Activated CD8-positive, alpha-beta T cell treated with anti-CD3 and anti-CD28 coated beads for 36 hours (primary cell): ENCODE measurements around the gene GALK2. TPM values are rescaled to one million over a fixed set of nuclear protein-coding genes. Genes with fewer than 3 reads are reported as not detected.
"Not testable (repeated sequence)": the region's sequence is repeated elsewhere in the genome, so short reads cannot be mapped to it uniquely, and the experiment has no call there.

ENCODE experiments used
- ATAC-seq: fragments of 200-7000 bp; cut with Tn5 transposase; one replicate; pipeline ENCODE4 v1.10.0; 2021; ENCODE audit warnings: mild to moderate bottlenecking, moderate library complexity
- CTCF ChIA-PET: fragments of 350-600 bp; sonication (Branson Sonifier 250); formaldehyde crosslinking; loops from one replicate; lab custom pipeline; 2021; ENCODE audit warnings: antibody characterized with exemption; lab: Charles Lee
- POLR2A ChIA-PET: fragments of 350-600 bp; sonication (Branson Sonifier 250); formaldehyde crosslinking; loops from one replicate; lab custom pipeline; 2021; ENCODE audit warnings: antibody characterized with exemption; lab: Charles Lee
- DNase-seq: peaks from one replicate; pipeline ENCODE4 v3.0.0-alpha.2; 2020
- H3K27ac Mint-ChIP-seq: one replicate; pipeline ENCODE4 v1.8.0; 2021; ENCODE audit warnings: mild to moderate bottlenecking, mixed read lengths
- H3K27me3 Mint-ChIP-seq: one replicate; pipeline ENCODE4 v1.8.0; 2021; ENCODE audit warnings: mixed read lengths
- H3K36me3 Mint-ChIP-seq: one replicate; pipeline ENCODE4 v1.8.0; 2021; ENCODE audit warnings: low read depth, mixed read lengths
- H3K4me1 Mint-ChIP-seq: one replicate; pipeline ENCODE4 v1.8.0; 2021; ENCODE audit warnings: low read depth, mixed read lengths
- H3K4me3 Mint-ChIP-seq: one replicate; pipeline ENCODE4 v1.8.0; 2021; ENCODE audit warnings: mild to moderate bottlenecking, moderate library complexity, mixed read lengths
- H3K9me3 Mint-ChIP-seq: one replicate; pipeline ENCODE4 v1.8.0; 2021; ENCODE audit warnings: mixed read lengths
- CTCF ChIP-seq: fragments of 200-600 bp; IDR thresholded peaks from one replicate; pipeline ENCODE4 v1.8.0; 2022; ENCODE audit warnings: antibody characterized with exemption, mild to moderate bottlenecking
- intact Hi-C: fragments of 100-400 bp; cut with micrococcal nuclease; formaldehyde crosslinking; loops from one replicate; pipeline ENCODE4 v1.10.0; 2022
- total RNA-seq, 2 experiments: library from RNA; stranded (reverse); gene quantifications; one replicate each; pipeline ENCODE4 v1.2.3, GENCODE V29; 2021

GALK2 gene
- total RNA-seq, 2 experiments from 2014 or later: 26.8 to 27.5 TPM

GRCh38 chr15:49191892-49192291 is 21.8 kb downstream of the GALK2 start:
- CTCF ChIA-PET: interaction anchor here (0.5 kb wide), 1 partner anchor 216 kb away, joined by 3 read pairs; no protein-coding TSS in a partner anchor
- intact Hi-C loops: no loop called here
- Mint-ChIP-seq H3K4me1 (peaks cover 21% of the 10 kb centered on the region), H3K36me3 (peaks cover 6% of the 10 kb centered on the region), H3K9me3 (no peaks in the 10 kb centered on the region), H3K27me3 (no peaks in the 10 kb centered on the region), H3K27ac (no peak overlapping the region), H3K4me3 (no peak overlapping the region)
- DNase-seq: no peak
- no peak for TF ChIP-seq CTCF
- ATAC-seq: no peak
- POLR2A ChIA-PET: no interaction called here

GRCh38 chr15:49196856-49197255 is 26.8 kb downstream of the GALK2 start:
- H3K36me3 Mint-ChIP-seq: peaks cover 8% of the 10 kb centered on the region
- no peak overlapping the region for H3K27ac Mint-ChIP-seq
- H3K4me1 Mint-ChIP-seq: peaks cover 7% of the 10 kb centered on the region
- ATAC-seq (no peak), DNase-seq (no peak)
- H3K27me3 Mint-ChIP-seq: no peaks in the 10 kb centered on the region
- intact Hi-C loops: no loop called here
- H3K4me3 Mint-ChIP-seq: no peak overlapping the region
- ChIA-PET CTCF (no interaction called here), POLR2A (interaction anchor here (0.6 kb wide), 1 partner anchor 9 kb away, joined by 3 read pairs; no protein-coding TSS in a partner anchor)
- TF ChIP-seq CTCF: no peak
- no peaks in the 10 kb centered on the region for H3K9me3 Mint-ChIP-seq

GRCh38 chr15:49199666-49200065 is 29.6 kb downstream of the GALK2 start:
- no peak for ATAC-seq
- Mint-ChIP-seq H3K4me1 (peaks cover 3% of the 10 kb centered on the region), H3K27ac (no peak overlapping the region), H3K9me3 (peaks cover 1% of the 10 kb centered on the region), H3K4me3 (no peak overlapping the region), H3K36me3 (peaks cover 31% of the 10 kb centered on the region), H3K27me3 (no peaks in the 10 kb centered on the region)
- TF ChIP-seq CTCF: no peak
- ChIA-PET POLR2A (no interaction called here), CTCF (no interaction called here)
- DNase-seq: no peak
- intact Hi-C loops: no loop called here

- intact Hi-C loops: no loop called here
- H3K36me3 Mint-ChIP-seq: peaks cover 38% of the 10 kb centered on the region
- no peak overlapping the region for H3K27ac Mint-ChIP-seq
- DNase-seq (no peak), ATAC-seq (no peak)
- H3K4me1 Mint-ChIP-seq: peaks cover 3% of the 10 kb centered on the region
- no peaks in the 10 kb centered on the region for H3K27me3 Mint-ChIP-seq
- peaks cover 6% of the 10 kb centered on the region for H3K9me3 Mint-ChIP-seq
- ChIA-PET CTCF (no interaction called here), POLR2A (no interaction called here)
- no peak for TF ChIP-seq CTCF
- H3K4me3 Mint-ChIP-seq: no peak overlapping the region
Measured at GRCh38 chr15:49200347-49200746, 30.3 kb downstream of the GALK2 start.

- H3K27ac Mint-ChIP-seq, H3K27me3 Mint-ChIP-seq, CTCF ChIA-PET, H3K4me1 Mint-ChIP-seq, DNase-seq, POLR2A ChIA-PET, ATAC-seq, H3K4me3 Mint-ChIP-seq, intact Hi-C loops: not testable (repeated sequence)
- H3K36me3 Mint-ChIP-seq: peaks cover 78% of the 10 kb centered on the region
- H3K9me3 Mint-ChIP-seq: peaks cover 46% of the 10 kb centered on the region
Measured at GRCh38 chr15:49208102-49208501, 38.1 kb downstream of the GALK2 start.

GRCh38 chr15:49212897-49213296 is 42.9 kb downstream of the GALK2 start:
- no peak for TF ChIP-seq CTCF
- Mint-ChIP-seq H3K9me3 (peaks cover 29% of the 10 kb centered on the region), H3K27ac (no peak overlapping the region), H3K4me1 (peaks cover 7% of the 10 kb centered on the region), H3K4me3 (no peak overlapping the region), H3K27me3 (no peaks in the 10 kb centered on the region), H3K36me3 (peaks cover 40% of the 10 kb centered on the region)
- DNase-seq (no peak), ATAC-seq (no peak)
- POLR2A ChIA-PET: no interaction called here
- intact Hi-C loops: no loop called here
- CTCF ChIA-PET: no interaction called here
